Neuronal stem cell (in vitro differentiated cells): ENCODE measurements around the gene AKAP9.
"Not testable (repeated sequence)": the region's sequence is repeated elsewhere in the genome, so short reads cannot be mapped to it uniquely, and the experiment has no call there.

ENCODE experiments used
- DNase-seq: peaks from one replicate; pipeline ENCODE4 v3.0.0-alpha.2; 2013; ENCODE audit warnings: low spot score
- H2AFZ ChIP-seq: one replicate; pipeline ENCODE4 v1.6.1; 2013; ENCODE audit warnings: mild to moderate bottlenecking, low read length, inconsistent platforms
- H2AK5ac ChIP-seq: 2 replicates; pipeline ENCODE4 v1.6.1; 2013; ENCODE audit warnings: low read depth, mild to moderate bottlenecking, inconsistent platforms, low read length, moderate library complexity, mixed read lengths
- H2BK120ac ChIP-seq: 2 replicates; pipeline ENCODE4 v1.6.1; 2013; ENCODE audit warnings: low read depth, mild to moderate bottlenecking, inconsistent platforms, low read length, moderate library complexity, mixed read lengths
- H2BK12ac ChIP-seq: one replicate; pipeline ENCODE4 v1.6.1; 2013; ENCODE audit warnings: low read length, inconsistent platforms
- H2BK15ac ChIP-seq: 2 replicates; pipeline ENCODE4 v1.6.1; 2013; ENCODE audit warnings: mild to moderate bottlenecking, low read length, inconsistent platforms, mixed read lengths
- H2BK5ac ChIP-seq: one replicate; pipeline ENCODE4 v1.6.1; 2013; ENCODE audit warnings: inconsistent platforms, mild to moderate bottlenecking, low read length, moderate library complexity
- H3K14ac ChIP-seq: one replicate; pipeline ENCODE4 v1.6.1; 2013; ENCODE audit warnings: low read length, inconsistent platforms
- H3K18ac ChIP-seq: 2 replicates; pipeline ENCODE4 v1.6.1; 2013; ENCODE audit warnings: low read length, inconsistent platforms
- H3K23ac ChIP-seq: 2 replicates; pipeline ENCODE4 v1.6.1; 2013; ENCODE audit warnings: low read depth, mild to moderate bottlenecking, mixed read lengths, low read length, inconsistent platforms; ENCODE audit not compliant: poor library complexity
- H3K27ac ChIP-seq: replicated peaks from 3 replicates; pipeline ENCODE4 v1.5.1; 2013; ENCODE audit warnings: low read length, inconsistent platforms
- H3K27me3 ChIP-seq, 3 experiments: 2 replicates each; pipeline ENCODE4 v1.6.1; 2013; ENCODE audit warnings: low read length in 3 of 3, mild to moderate bottlenecking in 2 of 3, inconsistent platforms in 1 of 3, low read depth in 1 of 3, mixed read lengths in 1 of 3, moderate library complexity in 1 of 3; ENCODE audit not compliant: control insufficient read depth in 3 of 3, insufficient read depth in 3 of 3
- H3K36me3 ChIP-seq, 2 donors: replicated peaks in 1 of 2; 2 replicates each; pipeline ENCODE4 v1.6.1; 2013; ENCODE audit warnings: low read length in 2 of 2; ENCODE audit not compliant: control insufficient read depth in 2 of 2, insufficient read depth in 2 of 2
- H3K4ac ChIP-seq: 2 replicates; pipeline ENCODE4 v1.6.1; 2013; ENCODE audit warnings: inconsistent platforms, mild to moderate bottlenecking, low read length, moderate library complexity
- H3K4me1 ChIP-seq, 2 donors: 1 replicate in 1 of 2; 2 replicates in 1 of 2; pipeline ENCODE4 v1.6.1; 2013; ENCODE audit warnings: low read length in 2 of 2, low read depth in 1 of 2; ENCODE audit not compliant: control insufficient read depth in 2 of 2, insufficient read depth in 1 of 2
- H3K4me2 ChIP-seq: one replicate; pipeline ENCODE4 v1.6.1; 2013; ENCODE audit warnings: mild to moderate bottlenecking, low read length, inconsistent platforms; ENCODE audit not compliant: insufficient read depth, poor library complexity, severe bottlenecking
- H3K4me3 ChIP-seq, 2 donors: 2 replicates each; pipeline ENCODE4 v1.5.1; 2013; ENCODE audit warnings: low read length in 2 of 2, mild to moderate bottlenecking in 2 of 2, inconsistent platforms in 1 of 2, moderate library complexity in 1 of 2
- H3K79me1 ChIP-seq: one replicate; pipeline ENCODE4 v1.6.1; 2013; ENCODE audit warnings: low read depth, mild to moderate bottlenecking, inconsistent platforms, low read length, moderate library complexity
- H3K9ac ChIP-seq: one replicate; pipeline ENCODE4 v1.6.1; 2013; ENCODE audit warnings: mild to moderate bottlenecking, low read depth, low read length, inconsistent platforms; ENCODE audit not compliant: poor library complexity
- H3K9me3 ChIP-seq, 2 donors: replicated peaks in 1 of 2; 2 replicates each; pipeline versions ENCODE3 to v1.6.1; 2013; ENCODE audit warnings: low read length in 2 of 2, mild to moderate bottlenecking in 2 of 2, inconsistent platforms in 1 of 2, low read depth in 1 of 2, mixed read lengths in 1 of 2, moderate library complexity in 1 of 2; ENCODE audit not compliant: control insufficient read depth in 2 of 2, insufficient read depth in 1 of 2
- H4K8ac ChIP-seq: one replicate; pipeline ENCODE4 v1.6.1; 2013; ENCODE audit warnings: low read depth, mild to moderate bottlenecking, inconsistent platforms, low read length, moderate library complexity
- H4K91ac ChIP-seq: one replicate; pipeline ENCODE4 v1.6.1; 2013; ENCODE audit warnings: low read length, low read depth, mild to moderate bottlenecking, inconsistent platforms; ENCODE audit not compliant: poor library complexity
- WGBS, 2 donors: extraction: QIAGEN DNeasy Blood & Tissue Kit; methylation state at CpG; one replicate each; pipeline ENCODE4 v1.1.7; 2013; ENCODE audit warnings: missing lambda C conversion rate in 2 of 2, mixed read lengths in 1 of 2; ENCODE audit not compliant: insufficient read length in 2 of 2, insufficient replicate concordance in 1 of 2; ENCODE audit errors: extremely low coverage in 2 of 2; 5-methylcytosine and 5-hydroxymethylcytosine counted together

AKAP9 gene

DNA sequence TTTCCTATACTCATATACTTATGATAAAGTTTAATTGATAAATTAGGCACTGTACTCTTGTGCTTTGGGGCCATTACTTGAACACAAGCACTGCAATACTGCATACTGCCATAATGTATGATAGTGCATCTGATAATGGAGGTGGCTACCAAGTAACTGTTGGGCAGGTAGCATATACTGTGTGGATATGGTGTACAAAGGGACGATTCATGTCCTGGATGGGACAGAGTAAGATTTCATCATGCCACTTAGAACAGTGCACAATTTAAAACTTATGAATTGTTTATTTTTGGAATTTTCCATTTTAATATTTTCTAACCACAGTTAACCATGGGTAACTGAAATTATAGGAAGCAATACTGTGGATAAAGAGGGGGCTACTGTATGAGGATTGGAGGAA lies 38.9 kb downstream of the AKAP9 start:
- Histone ChIP-seq H2BK120ac (no peak overlapping the region), H2AFZ (no peak overlapping the region), H2BK15ac (no peak overlapping the region), H3K23ac (no peak overlapping the region), H3K4me3 (no peak overlapping the region), H3K79me1 (no peaks in the 10 kb centered on the region), H2AK5ac (no peak overlapping the region), H2BK12ac (no peak overlapping the region), H3K4me1 (no peaks in the 10 kb centered on the region), H2BK5ac (no peak overlapping the region), H4K91ac (no peak overlapping the region), H3K27ac (no peak overlapping the region), H3K9ac (no peak overlapping the region), H3K4ac (no peak overlapping the region), H4K8ac (no peak overlapping the region), H3K9me3 (no peaks in the 10 kb centered on the region), H3K27me3 (no peaks in the 10 kb centered on the region), H3K36me3 (peaks cover 0 to 53% of the 10 kb centered on the region in 2 donors), H3K4me2 (no peak overlapping the region), H3K14ac (no peak overlapping the region), H3K18ac (no peak overlapping the region)
- no CpG with 5 or more reads among the region's 1 CpG for WGBS, 2 donors
- DNase-seq: no peak

- H3K9ac ChIP-seq, H3K4me1 ChIP-seq, H2AK5ac ChIP-seq, H2BK12ac ChIP-seq, H3K27me3 ChIP-seq, H2BK5ac ChIP-seq, H3K27ac ChIP-seq, H4K8ac ChIP-seq, H4K91ac ChIP-seq, H3K14ac ChIP-seq, H3K18ac ChIP-seq, DNase-seq, H3K9me3 ChIP-seq, H2BK120ac ChIP-seq, H3K4me2 ChIP-seq, H3K23ac ChIP-seq, H3K79me1 ChIP-seq, H3K4me3 ChIP-seq, H2AFZ ChIP-seq, H3K4ac ChIP-seq, H2BK15ac ChIP-seq: not testable (repeated sequence)
- no CpG with 5 or more reads among the region's 4 CpGs for WGBS, 2 donors
- H3K36me3 ChIP-seq: peaks cover 0 to 31% of the 10 kb centered on the region in 2 donors
Measured at GRCh38 chr7:91982352-91982751, 41.7 kb downstream of the AKAP9 start.

DNA sequence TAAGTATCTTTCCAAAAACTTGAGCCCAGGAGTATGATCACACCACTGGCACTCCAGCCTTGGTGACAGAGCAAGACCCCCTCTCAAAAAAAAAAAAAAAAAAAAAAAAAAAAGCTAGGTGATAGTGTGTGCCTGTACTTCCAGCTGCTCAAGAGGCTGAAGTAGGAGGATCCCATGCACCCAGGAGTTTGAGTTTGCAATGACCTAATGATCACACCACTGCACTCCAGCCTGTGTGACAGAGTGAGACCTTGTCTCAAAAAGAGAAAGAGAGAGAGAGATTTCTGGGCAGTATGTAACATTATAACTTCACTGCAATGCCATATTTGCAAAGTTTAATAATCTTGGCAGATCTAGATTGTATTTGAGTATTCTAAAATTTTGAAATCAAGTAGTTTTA lies 47.6 kb downstream of the AKAP9 start:
- DNase-seq: no peak
- H3K14ac ChIP-seq: no peak overlapping the region
- H2BK15ac ChIP-seq: no peak overlapping the region
- H3K4ac ChIP-seq: no peak overlapping the region
- no peak overlapping the region for H3K9ac ChIP-seq
- H2BK5ac ChIP-seq: no peak overlapping the region
- no peak overlapping the region for H4K8ac ChIP-seq
- no peak overlapping the region for H3K18ac ChIP-seq
- no peak overlapping the region for H3K4me2 ChIP-seq
- no peak overlapping the region for H2BK120ac ChIP-seq
- no peaks in the 10 kb centered on the region for H3K79me1 ChIP-seq
- H3K4me3 ChIP-seq: no peak overlapping the region
- H3K36me3 ChIP-seq: peaks cover 1 to 7% of the 10 kb centered on the region in 2 donors
- no peak overlapping the region for H3K23ac ChIP-seq
- H4K91ac ChIP-seq: no peak overlapping the region
- no peak overlapping the region for H2AFZ ChIP-seq
- H2AK5ac ChIP-seq: no peak overlapping the region
- no peaks in the 10 kb centered on the region for H3K4me1 ChIP-seq
- H2BK12ac ChIP-seq: no peak overlapping the region
- no peaks in the 10 kb centered on the region for H3K9me3 ChIP-seq
- no peak overlapping the region for H3K27ac ChIP-seq
- H3K27me3 ChIP-seq: no peaks in the 10 kb centered on the region

DNA sequence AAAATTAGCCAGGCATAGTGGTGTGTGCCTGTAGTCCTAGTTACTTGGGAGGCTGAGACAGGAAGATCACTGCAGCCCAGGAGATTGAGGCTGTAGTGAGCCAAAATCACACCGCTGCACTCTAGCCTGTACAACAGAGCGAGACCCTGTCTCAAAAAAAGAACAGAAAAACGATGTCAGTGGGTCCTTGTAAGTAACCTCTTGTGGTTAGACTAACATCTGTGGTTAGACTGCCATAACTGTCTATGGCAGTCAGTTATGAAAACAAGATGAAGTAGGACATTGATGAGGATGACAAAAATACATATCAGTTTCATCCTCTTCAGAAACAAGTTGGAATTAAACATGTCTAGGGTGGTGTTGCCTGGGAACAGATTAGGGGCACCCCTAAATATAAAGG lies 53.3 kb downstream of the AKAP9 start:
- no peak overlapping the region for H3K9ac ChIP-seq
- no peaks in the 10 kb centered on the region for H3K9me3 ChIP-seq
- H3K27ac ChIP-seq: no peak overlapping the region
- DNase-seq: no peak
- no peak overlapping the region for H3K4me3 ChIP-seq
- H2AK5ac ChIP-seq: no peak overlapping the region
- no CpG with 5 or more reads among the region's 3 CpGs for WGBS, 2 donors
- no peaks in the 10 kb centered on the region for H3K4me1 ChIP-seq
- no peak overlapping the region for H2AFZ ChIP-seq
- H2BK12ac ChIP-seq: no peak overlapping the region
- H3K18ac ChIP-seq: no peak overlapping the region
- H3K79me1 ChIP-seq: no peaks in the 10 kb centered on the region
- no peak overlapping the region for H2BK120ac ChIP-seq
- no peak overlapping the region for H3K23ac ChIP-seq
- peaks cover 10 to 63% of the 10 kb centered on the region in 2 donors for H3K36me3 ChIP-seq
- H2BK5ac ChIP-seq: no peak overlapping the region
- no peak overlapping the region for H3K14ac ChIP-seq
- no peak overlapping the region for H2BK15ac ChIP-seq
- H4K91ac ChIP-seq: no peak overlapping the region
- no peak overlapping the region for H4K8ac ChIP-seq
- H3K27me3 ChIP-seq: no peaks in the 10 kb centered on the region
- no peak overlapping the region for H3K4ac ChIP-seq
- no peak overlapping the region for H3K4me2 ChIP-seq
